ENCODE data around the gene LAMB1.
"Not testable (repeated sequence)": the region's sequence is repeated elsewhere in the genome, so short reads cannot be mapped to it uniquely, and the experiment has no call there.

Gene LAMB1

DNA sequence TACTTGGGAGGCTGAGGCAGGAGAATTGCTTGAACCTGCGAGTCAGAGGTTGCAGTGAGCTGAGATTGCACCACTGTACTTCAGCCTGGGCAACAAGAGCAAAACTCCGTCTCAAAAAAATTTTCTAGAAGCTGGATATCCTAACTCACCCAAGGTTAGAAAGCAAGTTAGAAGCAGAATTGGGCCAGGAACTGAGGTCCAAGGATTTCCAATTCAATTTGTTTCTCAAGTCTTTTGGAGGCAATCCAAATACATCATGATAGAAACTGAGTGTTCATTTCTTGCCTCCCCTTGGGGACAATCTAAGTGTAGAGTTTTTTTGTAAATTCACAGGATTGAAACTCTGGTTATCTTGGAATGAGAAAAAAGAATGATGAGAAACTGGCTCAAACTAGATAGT, 45.5 kb downstream of the LAMB1 start:
- H3K36me3 ChIP-seq (ENCODE audit: insufficient read depth, low read length): no peaks in the 10 kb centered on the region
- no peaks in the 10 kb centered on the region for H3K9me3 ChIP-seq (ENCODE audit: low read length)
- H3K9ac ChIP-seq (ENCODE audit: low read length): no peak overlapping the region
- no peaks in the 10 kb centered on the region for H4K20me1 ChIP-seq (ENCODE audit: insufficient read depth, low read length)
- H3K27ac ChIP-seq (ENCODE audit: low read depth, low read length, poor library complexity, severe bottlenecking): no peak overlapping the region
- H3F3A ChIP-seq (ENCODE audit: insufficient read depth, low read length): no peaks in the 10 kb centered on the region
- H3K9me2 ChIP-seq (ENCODE audit: low read depth, low read length): no peaks in the 10 kb centered on the region
- no peak overlapping the region for H3K4me3 ChIP-seq (ENCODE audit: low read depth, low read length, poor library complexity, severe bottlenecking)
- TF ChIP-seq, protein P1, sequence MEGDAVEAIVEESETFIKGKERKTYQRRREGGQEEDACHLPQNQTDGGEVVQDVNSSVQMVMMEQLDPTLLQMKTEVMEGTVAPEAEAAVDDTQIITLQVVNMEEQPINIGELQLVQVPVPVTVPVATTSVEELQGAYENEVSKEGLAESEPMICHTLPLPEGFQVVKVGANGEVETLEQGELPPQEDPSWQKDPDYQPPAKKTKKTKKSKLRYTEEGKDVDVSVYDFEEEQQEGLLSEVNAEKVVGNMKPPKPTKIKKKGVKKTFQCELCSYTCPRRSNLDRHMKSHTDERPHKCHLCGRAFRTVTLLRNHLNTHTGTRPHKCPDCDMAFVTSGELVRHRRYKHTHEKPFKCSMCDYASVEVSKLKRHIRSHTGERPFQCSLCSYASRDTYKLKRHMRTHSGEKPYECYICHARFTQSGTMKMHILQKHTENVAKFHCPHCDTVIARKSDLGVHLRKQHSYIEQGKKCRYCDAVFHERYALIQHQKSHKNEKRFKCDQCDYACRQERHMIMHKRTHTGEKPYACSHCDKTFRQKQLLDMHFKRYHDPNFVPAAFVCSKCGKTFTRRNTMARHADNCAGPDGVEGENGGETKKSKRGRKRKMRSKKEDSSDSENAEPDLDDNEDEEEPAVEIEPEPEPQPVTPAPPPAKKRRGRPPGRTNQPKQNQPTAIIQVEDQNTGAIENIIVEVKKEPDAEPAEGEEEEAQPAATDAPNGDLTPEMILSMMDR (IDR thresholded peaks at IDR 0.05; ENCODE audit: low read length): no peak
- TF ChIP-seq EZH2 (IDR thresholded peaks at IDR 0.05; ENCODE audit: borderline replicate concordance, low read length): no peak
- H3K4me1 ChIP-seq (ENCODE audit: insufficient read depth, low read length, severe bottlenecking): no peaks in the 10 kb centered on the region
- no peaks in the 10 kb centered on the region; the same call in 1 of the 2 replicates for H3K27me3 ChIP-seq (ENCODE audit: insufficient read depth, low read length)
- no peak overlapping the region for H3K4me2 ChIP-seq (ENCODE audit: low read length)
- no peak overlapping the region for H2AFZ ChIP-seq (ENCODE audit: low read length)
- H3K79me2 ChIP-seq (ENCODE audit: insufficient read depth, low read length): no peaks in the 10 kb centered on the region

DNA sequence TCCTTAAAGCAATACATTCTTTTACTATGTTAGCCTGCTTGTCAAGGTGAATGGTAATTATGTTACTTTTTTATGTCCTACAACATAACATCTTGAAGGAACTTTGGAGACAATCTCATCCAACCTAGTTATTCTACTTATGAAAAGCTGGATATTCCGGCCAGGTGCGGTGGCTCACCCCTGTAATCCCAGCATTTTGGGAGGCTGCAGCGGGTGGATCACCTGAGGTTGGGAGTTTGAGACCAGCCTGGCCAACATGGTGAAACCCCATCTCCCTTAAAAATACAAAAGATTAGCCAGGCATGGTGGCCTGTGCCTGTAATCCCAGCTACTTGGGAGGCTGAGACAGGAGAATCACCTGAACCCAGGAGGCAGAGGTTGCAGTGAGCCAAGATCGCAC, 46.0 kb downstream of the LAMB1 start:
- H4K20me1 ChIP-seq (ENCODE audit: insufficient read depth, low read length); H3K79me2 ChIP-seq (ENCODE audit: insufficient read depth, low read length); H3K27ac ChIP-seq (ENCODE audit: low read depth, low read length, poor library complexity, severe bottlenecking); H3K27me3 ChIP-seq (ENCODE audit: insufficient read depth, low read length); H2AFZ ChIP-seq (ENCODE audit: low read length); H3K4me1 ChIP-seq (ENCODE audit: insufficient read depth, low read length, severe bottlenecking); H3K4me2 ChIP-seq (ENCODE audit: low read length); H3K9me2 ChIP-seq (ENCODE audit: low read depth, low read length); H3K9me3 ChIP-seq (ENCODE audit: low read length); H3K36me3 ChIP-seq (ENCODE audit: insufficient read depth, low read length); H3K9ac ChIP-seq (ENCODE audit: low read length); H3F3A ChIP-seq (ENCODE audit: insufficient read depth, low read length); H3K4me3 ChIP-seq (ENCODE audit: low read depth, low read length, poor library complexity, severe bottlenecking): not testable (repeated sequence)

DNA sequence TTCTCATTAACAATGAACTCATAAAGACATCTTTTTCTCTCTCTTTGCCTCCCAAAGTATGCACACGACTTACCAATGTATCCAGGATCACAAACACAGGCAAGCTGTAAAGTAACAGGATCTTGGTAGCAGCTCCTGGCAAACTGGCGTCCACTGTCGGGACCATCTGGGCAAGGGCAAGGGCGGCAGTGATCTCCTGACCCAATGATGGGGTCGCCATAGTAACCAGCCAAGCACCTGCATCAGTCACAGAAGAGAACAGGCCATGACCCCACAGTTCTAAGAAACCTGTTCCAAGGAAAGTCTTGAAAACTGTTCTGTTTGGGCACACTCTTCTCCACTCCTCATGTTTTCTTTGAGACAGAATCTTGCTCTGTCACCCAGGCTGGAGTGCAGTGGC, 47.6 kb downstream of the LAMB1 start:
- Histone ChIP-seq H4K20me1 (ENCODE audit: insufficient read depth, low read length) (no peaks in the 10 kb centered on the region), H3F3A (ENCODE audit: insufficient read depth, low read length) (no peaks in the 10 kb centered on the region), H3K9me2 (ENCODE audit: low read depth, low read length) (no peaks in the 10 kb centered on the region), H3K27me3 (ENCODE audit: insufficient read depth, low read length) (no peaks in the 10 kb centered on the region; the same call in 1 of the 2 replicates), H3K27ac (ENCODE audit: low read depth, low read length, poor library complexity, severe bottlenecking) (no peak overlapping the region), H3K79me2 (ENCODE audit: insufficient read depth, low read length) (no peaks in the 10 kb centered on the region), H3K36me3 (ENCODE audit: insufficient read depth, low read length) (no peaks in the 10 kb centered on the region), H3K4me2 (ENCODE audit: low read length) (no peak overlapping the region), H3K9ac (ENCODE audit: low read length) (no peak overlapping the region), H3K4me3 (ENCODE audit: low read depth, low read length, poor library complexity, severe bottlenecking) (no peak overlapping the region), H3K4me1 (ENCODE audit: insufficient read depth, low read length, severe bottlenecking) (no peaks in the 10 kb centered on the region), H3K9me3 (ENCODE audit: low read length) (no peaks in the 10 kb centered on the region), H2AFZ (ENCODE audit: low read length) (no peak overlapping the region)
- no peak for TF ChIP-seq EZH2 (IDR thresholded peaks at IDR 0.05; ENCODE audit: borderline replicate concordance, low read length)
- TF ChIP-seq, protein P1 (IDR thresholded peaks at IDR 0.05; ENCODE audit: low read length): no peak

DNA sequence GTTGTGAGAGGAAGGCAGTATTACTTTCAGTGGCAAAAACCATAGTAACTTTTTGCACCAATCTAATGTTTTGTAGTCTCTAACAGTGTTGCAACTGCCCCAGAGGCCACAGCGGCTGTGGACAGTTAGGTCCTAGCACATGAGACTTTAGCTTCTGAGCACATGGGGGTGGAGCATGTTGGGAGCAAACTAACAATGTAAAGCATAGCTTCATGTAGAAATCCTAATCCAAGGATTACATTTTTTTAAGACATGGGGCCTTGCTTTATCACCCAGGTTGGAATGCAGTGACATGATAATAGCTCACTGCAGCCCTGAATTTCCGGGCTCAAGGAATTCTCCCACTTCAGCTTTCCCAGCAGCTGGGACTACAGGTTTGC, 49.0 kb downstream of the LAMB1 start:
- Histone ChIP-seq H4K20me1 (ENCODE audit: insufficient read depth, low read length) (no peaks in the 10 kb centered on the region), H3K9me3 (ENCODE audit: low read length) (no peaks in the 10 kb centered on the region), H3K4me1 (ENCODE audit: insufficient read depth, low read length, severe bottlenecking) (no peaks in the 10 kb centered on the region), H3K9ac (ENCODE audit: low read length) (no peak overlapping the region), H3K9me2 (ENCODE audit: low read depth, low read length) (no peaks in the 10 kb centered on the region), H3K27me3 (ENCODE audit: insufficient read depth, low read length) (no peaks in the 10 kb centered on the region; the same call in 1 of the 2 replicates), H3K4me2 (ENCODE audit: low read length) (no peak overlapping the region), H3K79me2 (ENCODE audit: insufficient read depth, low read length) (no peaks in the 10 kb centered on the region), H3K36me3 (ENCODE audit: insufficient read depth, low read length) (no peaks in the 10 kb centered on the region), H3K4me3 (ENCODE audit: low read depth, low read length, poor library complexity, severe bottlenecking) (no peak overlapping the region), H3K27ac (ENCODE audit: low read depth, low read length, poor library complexity, severe bottlenecking) (no peak overlapping the region), H3F3A (ENCODE audit: insufficient read depth, low read length) (no peaks in the 10 kb centered on the region), H2AFZ (ENCODE audit: low read length) (no peak overlapping the region)
- no peak for TF ChIP-seq EZH2 (IDR thresholded peaks at IDR 0.05; ENCODE audit: borderline replicate concordance, low read length)
- TF ChIP-seq, protein P1 (IDR thresholded peaks at IDR 0.05; ENCODE audit: low read length): no peak
